HepG2 (cell line): Measurements from ENCODE around the gene SLC17A9. TPM values are rescaled to one million over a fixed set of nuclear protein-coding genes. Genes with fewer than 3 reads are reported as not detected.

ENCODE experiments used
- ATAC-seq: fragments of 200-7000 bp; cut with Tn5 transposase; 3 replicates; pipeline ENCODE4 v1.9.1; 2020; ENCODE audit warnings: mild to moderate bottlenecking, moderate library complexity
- BruUV-seq: library from RNA; stranded (reverse); fragments of 400-500 nt; replicated peaks from 2 replicates; lab custom pipeline; 2021; lab: Mats Ljungman, UMichigan
- CTCF ChIA-PET: fragments of 300-600 bp; formaldehyde crosslinking; extraction: SDS; loops from one replicate; lab custom pipeline; 2021; ENCODE audit warnings: low total read pairs, inconsistent platforms, low intra/inter-chr PET ratio; lab: Yijun Ruan, JAX
- POLR2A ChIA-PET: fragments of 350-600 bp; sonication (Branson Sonifier 250); formaldehyde crosslinking; loops from one replicate; lab custom pipeline; 2020; ENCODE audit warnings: antibody characterized with exemption, inconsistent platforms; lab: Yijun Ruan, JAX
- DNase-seq: peaks from one replicate; pipeline ENCODE4 v3.0.0-alpha.2; 2015; ENCODE audit warnings: low spot score
- FAIRE-seq: peaks from 3 replicates; lab custom pipeline; 2011; peaks lifted over from hg19 to GRCh38; lab: Jason Lieb, UNC
- H2AFZ ChIP-seq: one replicate; pipeline ENCODE4 v1.6.1; 2011; ENCODE audit warnings: low read length, inconsistent platforms
- H3K27ac ChIP-seq: fragments of 300-600 bp; 3 replicates; pipeline ENCODE4 v1.8.0; 2011; ENCODE audit warnings: mixed run types, mild to moderate bottlenecking, mixed read lengths, low read length, inconsistent platforms; ENCODE audit not compliant: insufficient read depth; ENCODE audit errors: extremely low read length
- H3K27me3 ChIP-seq, 2 experiments: fragments of 200-600 bp in 1 of 2; 2 replicates in 1 of 2; 3 replicates in 1 of 2; pipeline versions ENCODE4 v1.6.0 to v1.8.0; 2011; ENCODE audit warnings: low read length in 2 of 2, mild to moderate bottlenecking in 2 of 2, moderate library complexity in 2 of 2, inconsistent platforms in 1 of 2; ENCODE audit not compliant: insufficient read depth in 2 of 2, control insufficient read depth in 1 of 2
- H3K36me3 ChIP-seq, 2 experiments: fragments of 200-600 bp in 1 of 2; replicated peaks in 1 of 2; 2 replicates in 1 of 2; 3 replicates in 1 of 2; pipeline versions ENCODE4 v1.5.1 to v1.8.0; 2011; ENCODE audit warnings: low read length in 2 of 2, inconsistent platforms in 1 of 2; ENCODE audit not compliant: insufficient read depth in 2 of 2, control insufficient read depth in 1 of 2
- H3K4me1 ChIP-seq: 2 replicates; pipeline ENCODE4 v1.5.1; 2012; ENCODE audit warnings: low read length, inconsistent platforms; ENCODE audit not compliant: insufficient read depth
- H3K4me2 ChIP-seq: 2 replicates; pipeline ENCODE4 v1.6.0; 2011; ENCODE audit warnings: low read depth, low read length, inconsistent platforms
- H3K4me3 ChIP-seq, 3 experiments: fragments of 200-600 bp in 1 of 3; sonication (generic), shearing (Covaris generic) in 1 of 3; replicated peaks in 1 of 3; 2 replicates each; pipeline ENCODE4 v1.5.1; 2011 to 2016; ENCODE audit warnings: low read length in 3 of 3, inconsistent platforms in 2 of 3, low read depth in 2 of 3, mild to moderate bottlenecking in 2 of 3, control low read depth in 1 of 3, mixed read lengths in 1 of 3; ENCODE audit not compliant: insufficient read depth in 1 of 3
- H3K79me2 ChIP-seq: one replicate; pipeline ENCODE4 v1.6.1; 2011; ENCODE audit warnings: low read length, inconsistent platforms; ENCODE audit not compliant: insufficient read depth
- H3K9ac ChIP-seq: 2 replicates; pipeline ENCODE4 v1.6.0; 2011; ENCODE audit warnings: mild to moderate bottlenecking, low read depth, low read length, inconsistent platforms; ENCODE audit not compliant: insufficient read depth
- H3K9me3 ChIP-seq: 2 replicates; pipeline ENCODE4 v1.5.1; 2012; ENCODE audit warnings: mild to moderate bottlenecking, low read length
- H4K20me1 ChIP-seq: 2 replicates; pipeline ENCODE4 v1.6.0; 2011; ENCODE audit warnings: inconsistent platforms, mild to moderate bottlenecking, low read length, moderate library complexity; ENCODE audit not compliant: insufficient read depth
- HNRNPUL1 ChIP-seq: fragments of 200-400 bp; formaldehyde crosslinking; IDR thresholded peaks from 2 replicates; pipeline ENCODE4 v1.6.1; 2017; ENCODE audit warnings: low read depth, mild to moderate bottlenecking, low read length, moderate library complexity
- MYC ChIP-seq: sonication (generic); formaldehyde crosslinking; IDR thresholded peaks from 2 replicates; pipeline ENCODE4 v1.9.0; 2021; ENCODE audit warnings: missing genetic modification reagents, borderline replicate concordance
- PAWR ChIP-seq: sonication (generic); formaldehyde crosslinking; IDR thresholded peaks from 2 replicates; pipeline ENCODE4 v1.4.0; 2020; ENCODE audit warnings: missing genetic modification reagents, mild to moderate bottlenecking, borderline replicate concordance
- PHF8 ChIP-seq: sonication (generic); formaldehyde crosslinking; IDR thresholded peaks from 2 replicates; pipeline ENCODE4 v1.5.0; 2020; ENCODE audit warnings: missing genetic modification reagents
- TEAD2 ChIP-seq: sonication (generic); formaldehyde crosslinking; IDR thresholded peaks from 2 replicates; pipeline ENCODE4 v1.9.0; 2021; ENCODE audit warnings: missing genetic modification reagents
- ZNF30 ChIP-seq: sonication (generic); formaldehyde crosslinking; IDR thresholded peaks from 2 replicates; pipeline ENCODE4 v1.5.0; 2020; ENCODE audit warnings: mild to moderate bottlenecking, missing genetic modification reagents
- ZNF547 ChIP-seq: sonication (generic); formaldehyde crosslinking; IDR thresholded peaks from 2 replicates; pipeline ENCODE4 v1.5.1; 2020; ENCODE audit warnings: mild to moderate bottlenecking, missing genetic modification reagents
- ZSCAN31 ChIP-seq: sonication (generic); formaldehyde crosslinking; IDR thresholded peaks from 2 replicates; pipeline ENCODE4 v1.5.0; 2020; ENCODE audit warnings: low read depth, mild to moderate bottlenecking, missing genetic modification reagents
- WGBS: methylation state at CpG from one replicate; pipeline ENCODE4 v1.1.6; 2017; ENCODE audit warnings: low lambda C conversion rate; 5-methylcytosine and 5-hydroxymethylcytosine counted together
- in situ Hi-C: cut with HindIII; loops from 2 replicates; pipeline ENCODE4 v1.10.0; 2017; ENCODE audit warnings: low pct_unique_long_range_greater_than_20kb; ENCODE audit not compliant: extremely low pct_ligation_motif_present
- intact Hi-C: fragments of 100-400 bp; cut with micrococcal nuclease; formaldehyde crosslinking; loops from one replicate; pipeline ENCODE4 v1.10.0; 2022; ENCODE audit not compliant: unreplicated experiment
- polyA plus RNA-seq, 8 experiments: library from polyadenylated mRNA; depleted of rRNA in 3 of 8; stranded (reverse) in 7 of 8; unstranded in 1 of 8; fragments of >200 nt; fragmentation: Illumina TruSeq in 4 of 8; extraction: Trizol in 4 of 8; gene quantifications; 2 replicates each; pipeline versions ENCODE4 v1.2.1 to v1.2.3, GENCODE V29; 2011 to 2016; ENCODE audit warnings: low read depth in 4 of 8, missing spikeins in 1 of 8, mixed read lengths in 1 of 8; ENCODE audit not compliant: insufficient read depth in 1 of 8
- total RNA-seq, 5 experiments: library from RNA; depleted of rRNA; stranded (reverse); fragments of >200 nt; fragmentation: Illumina TruSeq; extraction: Trizol; gene quantifications; 2 replicates each; pipeline ENCODE4 v1.2.3, GENCODE V29; 2016; ENCODE audit warnings: low read depth in 1 of 5
- TF ChIP-seq, protein P1 (sequence below): sonication (generic); formaldehyde crosslinking; IDR thresholded peaks from 2 replicates; pipeline ENCODE4 v1.4.0; 2020; ENCODE audit warnings: mild to moderate bottlenecking, missing genetic modification reagents
- TF ChIP-seq, protein P2 (sequence below): sonication (generic); formaldehyde crosslinking; IDR thresholded peaks from 2 replicates; pipeline ENCODE4 v1.4.0; 2020; ENCODE audit warnings: mild to moderate bottlenecking, missing genetic modification reagents
- TF ChIP-seq, protein P3 (sequence below): IDR thresholded peaks from 2 replicates; pipeline ENCODE4 v1.6.1; 2016

SLC17A9 gene
- total and polyA plus RNA-seq, 2 of the 13 experiments (the other 11 are each of a cell fraction or from before 2014, with no cell fraction given): 110 to 191 TPM

DNA sequence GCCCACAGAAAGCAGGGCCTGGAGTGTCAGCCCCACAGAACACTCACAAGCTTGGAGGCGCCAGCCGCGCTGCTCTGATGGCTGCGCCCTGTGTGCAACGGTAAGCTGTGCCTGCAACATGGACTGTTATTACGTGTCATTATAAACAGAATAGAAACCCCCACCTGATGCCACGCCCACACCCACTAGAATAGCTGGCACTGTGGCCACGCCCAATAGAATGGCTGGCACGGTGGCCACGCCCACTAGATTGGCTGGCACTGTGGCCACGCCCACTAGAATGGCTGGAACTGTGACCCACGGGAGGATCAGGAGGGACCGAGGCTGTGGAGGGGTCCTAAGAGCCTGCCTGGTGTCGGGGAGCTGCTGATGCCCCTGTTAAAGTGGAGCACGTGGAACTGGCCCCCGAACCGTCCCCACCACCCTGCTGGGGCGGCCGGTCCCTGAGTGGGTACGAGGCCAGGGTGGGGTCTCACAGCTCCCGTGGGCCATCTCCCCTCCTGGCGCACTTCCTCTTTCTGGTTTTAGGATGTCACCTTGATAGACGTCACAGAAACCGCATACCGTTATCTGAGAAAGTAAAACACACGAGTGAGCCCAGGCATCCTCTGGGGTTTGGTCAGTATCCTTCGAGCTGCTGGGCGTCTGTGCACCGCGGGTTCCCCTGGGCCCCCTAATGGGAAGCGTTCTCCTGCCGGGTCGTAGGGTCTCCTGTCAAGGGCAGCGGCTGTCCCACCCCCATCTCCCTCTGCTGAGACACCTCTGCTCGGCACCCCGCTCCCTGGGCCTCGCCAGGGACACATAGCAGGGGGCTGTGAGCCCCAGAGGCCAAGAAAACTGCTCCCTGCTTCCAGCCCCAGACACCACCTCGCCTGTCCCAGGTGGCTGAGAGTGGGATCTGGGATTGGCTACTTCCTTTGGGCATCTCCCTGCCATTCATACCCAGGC, 25.4 kb downstream of the SLC17A9 start (continued):
- TF ChIP-seq PAWR (no peak), MYC (CRISPR knock-in tag) (0 out of 2 replicates have a peak, but pooled peaks have one; percentile 19)
- TF ChIP-seq, protein P1, sequence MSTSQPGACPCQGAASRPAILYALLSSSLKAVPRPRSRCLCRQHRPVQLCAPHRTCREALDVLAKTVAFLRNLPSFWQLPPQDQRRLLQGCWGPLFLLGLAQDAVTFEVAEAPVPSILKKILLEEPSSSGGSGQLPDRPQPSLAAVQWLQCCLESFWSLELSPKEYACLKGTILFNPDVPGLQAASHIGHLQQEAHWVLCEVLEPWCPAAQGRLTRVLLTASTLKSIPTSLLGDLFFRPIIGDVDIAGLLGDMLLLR: 0 out of 2 replicates have a peak, but pooled peaks have one; percentile 33

DNA sequence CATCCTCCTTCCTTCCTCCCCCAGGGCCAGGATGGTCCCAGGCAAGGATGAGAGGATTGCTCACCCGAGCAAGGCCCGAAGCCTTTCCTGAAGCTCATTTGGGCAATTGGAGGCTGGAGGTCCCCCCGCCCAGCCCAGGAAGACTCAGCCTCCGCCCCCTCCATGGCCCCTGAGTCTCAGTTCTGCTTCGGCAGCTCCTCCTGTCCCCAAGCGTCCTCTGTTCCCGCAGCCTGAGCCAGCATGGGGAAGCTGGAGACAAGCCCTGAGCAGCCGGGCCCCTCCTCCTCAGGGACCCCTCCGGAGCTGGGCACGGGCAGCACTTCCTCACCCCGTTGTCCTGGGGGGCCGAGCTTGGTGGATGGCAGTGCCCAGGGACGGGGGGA, 26.0 kb downstream of the SLC17A9 start:
- Histone ChIP-seq H3K27me3 (peaks cover 58 to 96% of the 10 kb centered on the region in 2 experiments), H3K9ac (no peak overlapping the region), H3K4me3 (no peak overlapping the region), H3K36me3 (no peaks in the 10 kb centered on the region), H3K79me2 (no peaks in the 10 kb centered on the region), H3K4me1 (no peaks in the 10 kb centered on the region), H3K27ac (no peak overlapping the region), H3K4me2 (no peak overlapping the region), H4K20me1 (no peaks in the 10 kb centered on the region; the same call in 1 of the 2 replicates), H3K9me3 (no peaks in the 10 kb centered on the region), H2AFZ (no peak overlapping the region)
- ATAC-seq: no peak
- in situ Hi-C loops (no loop called here), intact Hi-C loops (no loop called here)
- CTCF ChIA-PET: no interaction called here
- no TSS peak for BruUV-seq
- no peak for FAIRE-seq
- POLR2A ChIA-PET: interaction anchor here (1.3 kb wide), 1 partner anchor 25 kb away, joined by 4 read pairs; no protein-coding TSS in a partner anchor
- 12% methylated on average over 6 of the region's 13 CpGs for WGBS
- TF ChIP-seq HNRNPUL1 (no peak), ZSCAN31 (CRISPR knock-in tag) (no peak), PHF8 (CRISPR knock-in tag) (no peak), ZNF547 (no peak), ZNF30 (CRISPR knock-in tag) (no peak), TEAD2 (CRISPR knock-in tag) (no peak)
- TF ChIP-seq, protein P2, sequence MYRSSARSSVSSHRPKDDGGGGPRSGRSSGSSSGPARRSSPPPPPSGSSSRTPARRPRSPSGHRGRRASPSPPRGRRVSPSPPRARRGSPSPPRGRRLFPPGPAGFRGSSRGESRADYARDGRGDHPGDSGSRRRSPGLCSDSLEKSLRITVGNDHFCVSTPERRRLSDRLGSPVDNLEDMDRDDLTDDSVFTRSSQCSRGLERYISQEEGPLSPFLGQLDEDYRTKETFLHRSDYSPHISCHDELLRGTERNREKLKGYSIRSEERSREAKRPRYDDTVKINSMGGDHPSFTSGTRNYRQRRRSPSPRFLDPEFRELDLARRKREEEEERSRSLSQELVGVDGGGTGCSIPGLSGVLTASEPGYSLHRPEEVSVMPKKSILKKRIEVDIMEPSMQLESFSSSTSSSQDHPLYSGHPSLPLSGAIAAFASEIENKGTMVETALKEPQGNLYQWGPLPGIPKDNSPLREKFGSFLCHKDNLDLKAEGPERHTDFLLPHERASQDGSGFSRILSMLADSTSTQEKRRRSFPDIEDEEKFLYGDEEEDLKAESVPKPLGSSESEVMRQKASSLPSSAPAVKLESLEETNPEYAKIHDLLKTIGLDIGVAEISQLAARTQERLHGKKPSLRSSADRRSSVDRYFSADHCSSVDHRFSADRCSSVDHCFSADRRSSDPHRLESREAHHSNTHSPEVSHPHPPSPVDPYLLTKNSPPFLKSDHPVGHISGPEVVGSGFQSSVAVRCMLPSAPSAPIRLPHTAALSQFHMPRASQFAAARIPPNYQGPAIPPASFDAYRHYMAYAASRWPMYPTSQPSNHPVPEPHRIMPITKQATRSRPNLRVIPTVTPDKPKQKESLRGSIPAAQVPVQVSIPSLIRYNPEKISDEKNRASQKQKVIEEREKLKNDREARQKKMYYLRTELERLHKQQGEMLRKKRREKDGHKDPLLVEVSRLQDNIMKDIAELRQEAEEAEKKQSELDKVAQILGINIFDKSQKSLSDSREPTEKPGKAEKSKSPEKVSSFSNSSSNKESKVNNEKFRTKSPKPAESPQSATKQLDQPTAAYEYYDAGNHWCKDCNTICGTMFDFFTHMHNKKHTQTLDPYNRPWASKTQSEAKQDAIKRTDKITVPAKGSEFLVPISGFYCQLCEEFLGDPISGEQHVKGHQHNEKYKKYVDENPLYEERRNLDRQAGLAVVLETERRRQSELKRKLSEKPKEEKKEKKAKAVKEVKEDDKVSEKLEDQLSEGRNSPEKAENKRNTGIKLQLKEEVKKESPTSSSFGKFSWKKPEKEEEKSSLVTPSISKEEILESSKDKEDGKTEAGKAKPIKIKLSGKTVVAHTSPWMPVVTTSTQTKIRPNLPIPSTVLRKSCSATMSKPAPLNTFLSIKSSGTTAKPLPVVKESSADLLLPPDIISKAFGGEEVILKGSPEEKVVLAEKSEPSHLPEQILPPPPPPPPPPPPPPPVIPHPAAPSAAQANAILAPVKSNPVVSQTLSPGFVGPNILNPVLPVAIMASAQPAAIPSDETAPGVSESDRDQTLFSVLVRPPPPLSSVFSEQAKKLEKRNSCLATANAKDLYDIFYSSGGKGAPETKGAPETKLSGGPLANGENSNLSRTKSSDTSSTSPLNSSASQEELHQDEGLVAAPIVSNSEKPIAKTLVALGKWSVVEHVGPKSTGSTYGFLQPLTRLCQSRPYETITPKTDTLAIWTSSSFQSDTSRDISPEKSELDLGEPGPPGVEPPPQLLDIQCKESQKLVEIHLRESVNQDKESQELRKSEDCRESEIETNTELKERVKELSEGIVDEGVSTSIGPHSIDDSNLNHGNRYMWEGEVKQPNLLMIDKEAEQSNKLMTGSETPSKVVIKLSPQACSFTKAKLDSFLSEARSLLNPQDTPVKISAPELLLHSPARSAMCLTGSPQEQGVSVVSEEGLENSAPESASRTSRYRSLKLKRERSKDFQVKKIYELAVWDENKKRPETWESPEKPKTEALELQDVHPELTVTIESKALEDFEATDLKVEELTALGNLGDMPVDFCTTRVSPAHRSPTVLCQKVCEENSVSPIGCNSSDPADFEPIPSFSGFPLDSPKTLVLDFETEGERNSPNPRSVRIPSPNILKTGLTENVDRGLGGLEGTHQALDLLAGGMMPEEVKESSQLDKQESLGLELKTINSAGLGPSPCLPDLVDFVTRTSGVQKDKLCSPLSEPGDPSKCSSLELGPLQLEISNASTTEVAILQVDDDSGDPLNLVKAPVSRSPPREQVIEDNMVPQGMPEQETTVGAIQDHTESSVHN (CRISPR knock-in tag): no peak
- TF ChIP-seq, protein P3, sequence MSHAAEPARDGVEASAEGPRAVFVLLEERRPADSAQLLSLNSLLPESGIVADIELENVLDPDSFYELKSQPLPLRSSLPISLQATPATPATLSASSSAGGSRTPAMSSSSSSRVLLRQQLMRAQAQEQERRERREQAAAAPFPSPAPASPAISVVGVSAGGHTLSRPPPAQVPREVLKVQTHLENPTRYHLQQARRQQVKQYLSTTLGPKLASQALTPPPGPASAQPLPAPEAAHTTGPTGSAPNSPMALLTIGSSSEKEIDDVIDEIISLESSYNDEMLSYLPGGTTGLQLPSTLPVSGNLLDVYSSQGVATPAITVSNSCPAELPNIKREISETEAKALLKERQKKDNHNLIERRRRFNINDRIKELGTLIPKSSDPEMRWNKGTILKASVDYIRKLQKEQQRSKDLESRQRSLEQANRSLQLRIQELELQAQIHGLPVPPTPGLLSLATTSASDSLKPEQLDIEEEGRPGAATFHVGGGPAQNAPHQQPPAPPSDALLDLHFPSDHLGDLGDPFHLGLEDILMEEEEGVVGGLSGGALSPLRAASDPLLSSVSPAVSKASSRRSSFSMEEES: no peak
- DNase-seq: no peak
